Measurements from ENCODE around the gene AMH.

The AMH gene

GRCh38 chr19:2235381-2236063 is 13.6 kb upstream of the AMH start:
- no peak for DNase-seq (ENCODE audit: low read depth)

GRCh38 chr19:2236064-2236313 is 13.1 kb upstream of the AMH start:
- no peak for DNase-seq (ENCODE audit: low read depth)

GRCh38 chr19:2236314-2237050 is 12.6 kb upstream of the AMH start, which contains the start of the genes PLEKHJ1 and SF3A2:
TSS of gene PLEKHJ1 (minus strand) at chr19:2236329. CDS start at chr19:2236248, 81 bp downstream.
TSS of gene SF3A2 (plus strand) at chr19:2236824. CDS start at chr19:2243419, 6,595 bp downstream.
- DNase-seq (ENCODE audit: low read depth) = peak; percentile 98

- no peak for DNase-seq (ENCODE audit: low read depth)
Measured at GRCh38 chr19:2237051-2237868, 11.9 kb upstream of the AMH start.

GRCh38 chr19:2237869-2238153 is 11.3 kb upstream of the AMH start:
- no peak for DNase-seq (ENCODE audit: low read depth)

- no peak for DNase-seq (ENCODE audit: low read depth)
Measured at GRCh38 chr19:2239173-2239572, 9.9 kb upstream of the AMH start.

- no peak for DNase-seq (ENCODE audit: low read depth)
Measured at GRCh38 chr19:2239771-2240770, 9.1 kb upstream of the AMH start.

GRCh38 chr19:2240881-2241760 is 8.0 kb upstream of the AMH start:
- no peak for DNase-seq (ENCODE audit: low read depth)

GRCh38 chr19:2242092-2242537 is 7.0 kb upstream of the AMH start:
- no peak for DNase-seq (ENCODE audit: low read depth)

- DNase-seq (ENCODE audit: low read depth) = no peak
Measured at GRCh38 chr19:2242816-2243215, 6.3 kb upstream of the AMH start.

- no peak for DNase-seq (ENCODE audit: low read depth)
Measured at GRCh38 chr19:2243274-2244124, 5.6 kb upstream of the AMH start.

- no peak for DNase-seq (ENCODE audit: low read depth)
Measured at GRCh38 chr19:2244125-2244411, 5.1 kb upstream of the AMH start.

- no peak for DNase-seq (ENCODE audit: low read depth)
Measured at GRCh38 chr19:2244486-2244885, 4.6 kb upstream of the AMH start.

- DNase-seq (ENCODE audit: low read depth) = no peak
Measured at GRCh38 chr19:2245273-2245672, 3.9 kb upstream of the AMH start.

- DNase-seq (ENCODE audit: low read depth) = no peak
Measured at GRCh38 chr19:2246014-2246620, 3.0 kb upstream of the AMH start.

GRCh38 chr19:2246801-2247361 is 2.2 kb upstream of the AMH start:
- no peak for DNase-seq (ENCODE audit: low read depth)

- no peak for DNase-seq (ENCODE audit: low read depth)
Measured at GRCh38 chr19:2247433-2248101, 1.6 kb upstream of the AMH start.

GRCh38 chr19:2248136-2249009 is 750 bp upstream of the AMH start:
- no peak for DNase-seq (ENCODE audit: low read depth)
